HEK293 (cell line): ENCODE data around the gene GOLGA2.

Experiments used
- KLF7 ChIP-seq: fragments of 450-650 bp; formaldehyde crosslinking; IDR thresholded peaks from 2 replicates; pipeline ENCODE4 v1.5.1; 2016; ENCODE audit warnings: missing biosample characterization, missing genetic modification characterization, borderline replicate concordance
- YY2 ChIP-seq: fragments of 450-650 bp; formaldehyde crosslinking; IDR thresholded peaks from 2 replicates; pipeline ENCODE4 v1.5.1; 2016; ENCODE audit warnings: missing biosample characterization, missing genetic modification characterization
- ZEB2 ChIP-seq: fragments of 450-650 bp; formaldehyde crosslinking; IDR thresholded peaks from 2 replicates; pipeline ENCODE4 v1.5.1; 2016; ENCODE audit warnings: missing biosample characterization, missing genetic modification characterization
- ZFHX2 ChIP-seq: fragments of 450-650 bp; formaldehyde crosslinking; conservative IDR thresholded peaks from 2 replicates; pipeline ENCODE4 v1.5.1; 2016; ENCODE audit warnings: missing biosample characterization, missing genetic modification characterization
- ZNF133 ChIP-seq: fragments of 450-650 bp; formaldehyde crosslinking; IDR thresholded peaks from 2 replicates; pipeline ENCODE4 v1.5.1; 2016; ENCODE audit warnings: missing biosample characterization, missing genetic modification characterization
- ZNF146 ChIP-seq: fragments of 450-650 bp; formaldehyde crosslinking; IDR thresholded peaks from 2 replicates; pipeline ENCODE4 v1.5.1; 2016; ENCODE audit warnings: missing biosample characterization, missing genetic modification characterization
- ZNF558 ChIP-seq: fragments of 450-650 bp; formaldehyde crosslinking; IDR thresholded peaks from 2 replicates; pipeline ENCODE4 v1.5.1; 2016; ENCODE audit warnings: missing biosample characterization, missing genetic modification characterization
- TF ChIP-seq, protein P1 (sequence below): fragments of 450-650 bp; formaldehyde crosslinking; IDR thresholded peaks from 2 replicates; pipeline ENCODE4 v1.5.1; 2016; ENCODE audit warnings: missing biosample characterization, missing genetic modification characterization

DNA sequence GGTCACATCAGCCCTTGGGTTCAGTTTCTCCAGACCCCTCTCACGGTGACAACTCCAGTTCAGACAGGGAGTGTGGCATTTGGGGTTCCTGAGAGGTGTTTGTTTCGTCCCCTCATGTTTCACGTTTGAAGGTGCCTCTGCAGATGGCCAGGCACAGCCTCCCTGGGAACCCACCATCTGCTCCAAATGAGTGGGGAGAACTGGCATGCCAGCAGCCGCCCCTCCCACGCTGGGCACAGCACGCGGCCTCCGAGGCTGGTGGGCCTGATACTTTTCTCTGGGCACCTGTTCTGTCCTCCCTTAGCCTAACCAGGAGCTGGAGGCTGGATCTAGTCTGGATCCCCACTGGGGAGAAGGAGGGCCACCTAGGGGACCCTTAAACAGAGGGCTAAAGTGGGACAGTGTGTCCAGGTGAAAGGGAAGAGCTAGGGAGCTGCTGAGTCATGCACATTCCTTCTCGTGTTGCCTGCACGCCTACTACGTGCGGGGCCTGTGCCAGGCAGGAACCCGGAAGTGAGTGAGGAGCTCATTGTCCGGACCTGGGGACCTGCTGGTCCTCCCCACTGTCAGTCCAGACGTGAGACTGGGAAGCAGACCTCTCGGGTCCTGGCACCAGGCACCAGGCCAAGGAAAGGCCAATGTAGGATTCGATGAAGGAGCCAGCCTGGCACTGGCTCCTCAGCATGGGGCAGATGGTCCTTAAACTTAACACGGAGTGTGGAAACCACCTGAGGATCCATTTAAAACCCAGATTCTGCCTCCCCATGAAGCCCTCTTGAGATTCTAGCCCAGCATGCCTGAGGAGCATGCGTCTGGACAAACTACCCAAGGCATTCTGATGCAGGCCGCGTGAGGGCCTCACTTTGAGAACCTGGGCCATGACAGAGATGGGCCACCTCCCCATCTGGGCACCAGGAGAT is 61.0 kb downstream of the GOLGA2 start:
- TF ChIP-seq ZNF133 (tag by site-specific recombination), result no peak
- TF ChIP-seq, protein P1, sequence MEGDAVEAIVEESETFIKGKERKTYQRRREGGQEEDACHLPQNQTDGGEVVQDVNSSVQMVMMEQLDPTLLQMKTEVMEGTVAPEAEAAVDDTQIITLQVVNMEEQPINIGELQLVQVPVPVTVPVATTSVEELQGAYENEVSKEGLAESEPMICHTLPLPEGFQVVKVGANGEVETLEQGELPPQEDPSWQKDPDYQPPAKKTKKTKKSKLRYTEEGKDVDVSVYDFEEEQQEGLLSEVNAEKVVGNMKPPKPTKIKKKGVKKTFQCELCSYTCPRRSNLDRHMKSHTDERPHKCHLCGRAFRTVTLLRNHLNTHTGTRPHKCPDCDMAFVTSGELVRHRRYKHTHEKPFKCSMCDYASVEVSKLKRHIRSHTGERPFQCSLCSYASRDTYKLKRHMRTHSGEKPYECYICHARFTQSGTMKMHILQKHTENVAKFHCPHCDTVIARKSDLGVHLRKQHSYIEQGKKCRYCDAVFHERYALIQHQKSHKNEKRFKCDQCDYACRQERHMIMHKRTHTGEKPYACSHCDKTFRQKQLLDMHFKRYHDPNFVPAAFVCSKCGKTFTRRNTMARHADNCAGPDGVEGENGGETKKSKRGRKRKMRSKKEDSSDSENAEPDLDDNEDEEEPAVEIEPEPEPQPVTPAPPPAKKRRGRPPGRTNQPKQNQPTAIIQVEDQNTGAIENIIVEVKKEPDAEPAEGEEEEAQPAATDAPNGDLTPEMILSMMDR (tag by site-specific recombination), result no peak
- TF ChIP-seq ZNF146 (tag by site-specific recombination), result no peak
- TF ChIP-seq ZNF558 (tag by site-specific recombination), result no peak
- no peak; the same call in 1 of the 2 replicates for TF ChIP-seq ZFHX2 (tag by site-specific recombination)
- TF ChIP-seq KLF7 (tag by site-specific recombination), result no peak
- no peak for TF ChIP-seq ZEB2 (tag by site-specific recombination)
- TF ChIP-seq YY2 (tag by site-specific recombination), result no peak
